GM18499 (cell line): Measurements from ENCODE around the gene RAP1GAP2.
"Not testable (repeated sequence)": the region's sequence is repeated elsewhere in the genome, so short reads cannot be mapped to it uniquely, and the experiment has no call there.

Experiments
- ATAC-seq: cut with Tn5 transposase; IDR thresholded peaks from one replicate; pipeline ENCODE4 v1.9.1; 2021; ENCODE audit warnings: moderate number of reproducible peaks; ENCODE audit not compliant: insufficient read depth, unreplicated experiment

RAP1GAP2 gene

DNA sequence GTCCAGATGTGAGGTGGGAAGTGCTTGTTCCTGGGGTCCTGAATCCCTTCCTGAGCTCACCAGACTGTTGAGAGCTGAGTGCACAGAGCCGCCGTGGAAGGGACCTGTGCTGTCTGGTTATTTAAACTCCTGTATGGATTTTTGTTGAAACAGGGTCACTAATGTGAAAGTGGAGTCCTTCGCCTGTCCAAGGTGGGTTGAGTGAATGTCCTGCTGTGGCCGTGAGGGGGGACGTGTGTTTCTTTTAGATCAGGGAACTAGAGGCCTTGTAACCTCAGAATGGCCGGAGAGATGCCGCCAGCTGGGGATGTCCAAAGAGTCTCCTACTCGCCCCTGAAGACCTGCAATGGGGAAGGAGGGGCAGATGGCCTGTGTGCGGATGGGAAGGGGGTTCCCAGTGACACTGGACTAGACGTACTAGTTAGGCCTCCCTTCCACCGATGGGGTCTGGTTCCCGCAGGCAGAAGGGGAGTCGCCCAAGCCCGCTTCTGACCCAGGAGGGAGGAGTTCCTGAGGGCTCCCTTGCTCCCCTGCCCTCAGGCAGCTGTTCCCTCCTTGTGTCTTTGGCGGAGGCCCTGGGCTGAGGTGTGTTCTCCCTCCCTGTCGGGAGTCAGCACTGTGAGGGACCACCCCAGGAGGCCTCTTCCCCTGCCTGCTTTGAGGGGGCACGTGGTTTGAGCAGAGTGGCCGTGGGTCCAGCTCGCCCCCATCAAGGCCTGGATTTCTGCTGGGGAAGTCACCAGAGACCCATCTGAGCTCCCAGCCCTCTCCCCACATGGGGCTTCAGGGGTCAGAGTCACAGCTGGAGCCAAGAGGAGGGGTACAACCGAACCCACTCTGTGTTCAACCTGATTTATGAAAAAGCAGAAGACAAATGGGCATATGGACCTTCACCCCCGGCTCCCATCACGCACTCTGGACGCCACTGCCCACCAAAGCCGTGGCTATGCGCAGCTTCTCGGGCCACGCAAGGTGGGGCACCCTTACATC is 236.3 kb downstream of the RAP1GAP2 start:
- no peak for ATAC-seq

GRCh38 chr17:3033248-3033640 is 237.0 kb downstream of the RAP1GAP2 start:
- ATAC-seq: no peak

GRCh38 chr17:3033741-3034577 is 237.7 kb downstream of the RAP1GAP2 start:
- ATAC-seq: no peak

DNA sequence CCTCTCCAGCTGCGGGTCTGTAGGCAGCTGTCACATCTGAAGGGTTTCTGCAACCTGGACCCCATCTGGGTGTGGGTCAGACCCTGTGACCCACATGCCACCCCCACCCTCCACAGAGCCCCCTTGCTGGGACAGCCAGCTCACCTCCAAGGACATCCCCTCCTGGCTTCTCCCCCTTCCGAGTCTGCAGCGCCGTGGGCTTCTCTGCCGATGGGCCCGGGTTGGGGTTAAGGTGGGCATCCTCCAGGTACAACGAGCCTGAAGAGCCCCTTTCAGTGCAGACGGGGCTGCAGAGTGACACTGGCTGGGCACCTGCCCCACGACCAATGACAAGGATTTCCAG is 238.3 kb downstream of the RAP1GAP2 start:
- ATAC-seq: no peak

DNA sequence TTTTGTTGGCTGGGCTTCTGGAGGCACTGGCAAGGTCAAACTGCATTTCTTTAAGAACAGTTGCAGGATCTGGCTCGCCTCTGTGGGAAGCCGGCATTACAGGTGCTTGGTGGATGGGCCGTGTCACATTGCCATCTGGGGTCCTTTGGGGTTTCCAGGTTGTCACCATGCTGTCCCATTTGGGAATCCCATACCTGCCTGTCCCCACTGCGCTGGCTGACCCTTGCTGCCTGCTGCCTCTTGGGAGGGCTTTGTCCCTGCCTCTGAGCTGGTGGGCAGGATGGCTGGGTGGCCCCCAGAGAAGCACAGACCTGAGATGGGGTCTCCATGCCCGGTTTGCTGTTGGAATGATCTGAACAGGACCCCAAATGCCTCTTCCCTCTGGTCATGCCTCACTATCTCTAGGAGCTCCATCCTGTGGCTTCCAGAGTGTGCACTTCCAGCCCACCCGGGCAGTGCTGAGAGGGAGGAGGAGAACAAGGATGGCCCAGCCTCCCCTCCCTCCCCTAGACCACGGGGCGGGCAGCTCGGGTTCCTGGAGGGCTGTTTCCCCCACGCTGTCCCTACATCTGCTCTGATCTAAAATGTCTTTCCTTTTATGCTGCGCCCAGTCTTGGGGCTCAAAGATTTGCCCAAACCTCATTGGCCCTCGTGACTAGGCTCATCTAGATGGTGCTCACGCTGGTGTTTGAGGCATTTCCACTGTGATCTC is 239.2 kb downstream of the RAP1GAP2 start:
- ATAC-seq: no peak

GRCh38 chr17:3035968-3036280 is 239.7 kb downstream of the RAP1GAP2 start:
- ATAC-seq: no peak

DNA sequence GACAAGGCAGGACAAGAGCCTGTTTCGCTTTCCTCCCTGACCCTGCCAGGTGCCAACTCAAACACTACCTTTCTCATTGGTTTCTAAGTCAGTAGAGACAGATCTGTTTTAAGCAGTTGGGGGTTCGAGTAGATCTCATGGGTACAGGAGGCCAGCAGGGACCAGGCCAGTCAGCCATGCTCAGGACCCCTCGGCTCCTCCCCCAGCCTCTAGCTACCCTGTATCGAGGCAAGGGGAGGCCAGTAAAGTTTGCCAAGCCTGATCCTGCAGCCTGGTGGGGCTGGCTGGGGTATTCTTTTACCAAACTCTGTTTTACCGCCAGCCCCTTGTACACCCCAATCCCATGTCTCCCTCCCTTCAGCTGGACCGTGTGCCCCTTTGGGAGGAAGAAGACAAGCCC is 240.6 kb downstream of the RAP1GAP2 start:
- no peak for ATAC-seq

DNA sequence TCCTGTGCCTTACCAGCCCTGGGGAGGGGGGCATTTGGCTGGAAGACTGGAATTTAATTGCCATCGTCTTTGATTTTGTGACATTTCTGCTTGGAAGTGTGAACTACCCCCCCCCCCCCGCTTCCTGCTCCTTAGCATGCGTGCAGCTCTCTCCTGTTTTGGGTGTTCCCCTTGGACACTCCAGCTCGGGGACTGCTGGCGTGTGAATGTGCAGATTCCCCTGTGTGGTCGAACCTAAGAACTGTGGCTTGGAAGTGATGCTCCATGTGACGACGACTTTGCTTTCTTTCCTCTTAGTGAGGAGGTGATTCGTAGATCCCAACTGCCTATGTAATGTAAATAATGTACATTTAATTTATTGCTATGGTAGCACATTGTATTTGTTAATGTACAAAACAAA is 241.0 kb downstream of the RAP1GAP2 start:
- ATAC-seq: no peak

DNA sequence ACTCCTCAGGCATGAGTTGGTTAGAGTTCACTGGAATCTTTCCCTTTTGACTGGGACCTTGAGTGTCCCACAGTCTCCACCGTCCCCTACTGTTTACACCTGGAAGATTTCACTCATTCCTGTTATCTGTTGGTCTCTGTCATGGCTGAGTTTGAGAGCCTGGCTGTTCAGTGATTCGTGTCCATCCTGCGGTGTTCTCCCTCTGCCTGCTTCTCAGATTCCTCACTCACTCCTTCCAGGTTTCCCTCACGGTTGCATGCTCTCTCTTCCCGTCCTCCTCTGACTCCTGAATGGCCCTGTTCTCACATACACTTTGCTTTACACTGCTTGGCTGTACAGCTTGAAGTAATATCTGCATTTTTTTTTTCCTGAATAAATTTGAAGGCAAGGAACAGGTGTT is 242.7 kb downstream of the RAP1GAP2 start:
- no peak for ATAC-seq

- no peak for ATAC-seq
Measured at GRCh38 chr17:3039736-3040135, 243.5 kb downstream of the RAP1GAP2 start.

DNA sequence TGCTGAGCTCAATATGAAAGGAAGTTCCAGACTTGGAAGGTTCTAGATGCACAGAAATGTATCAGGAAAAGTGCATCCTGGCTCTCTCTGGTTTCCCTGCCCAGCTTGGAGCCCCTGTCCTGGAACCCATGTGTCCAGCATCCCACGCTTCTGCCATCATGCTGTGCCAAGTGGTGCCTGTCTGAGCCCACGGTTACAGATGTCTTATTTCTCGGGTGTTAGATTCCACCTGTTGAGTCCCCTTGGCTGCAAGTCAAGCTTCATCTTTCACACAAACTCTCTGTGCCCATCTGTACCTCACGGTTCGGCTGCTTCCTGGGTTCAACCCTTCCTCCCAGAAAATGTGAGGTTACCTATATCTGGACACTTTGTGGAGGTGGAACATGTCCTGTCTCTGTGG is 244.6 kb downstream of the RAP1GAP2 start:
- ATAC-seq: no peak

- no peak for ATAC-seq
Measured at GRCh38 chr17:3043737-3044365, 247.6 kb downstream of the RAP1GAP2 start.

GRCh38 chr17:3046753-3047152 is 250.5 kb downstream of the RAP1GAP2 start:
- no peak for ATAC-seq

- ATAC-seq: peak; percentile 67
Measured at GRCh38 chr17:3048727-3049471, 252.7 kb downstream of the RAP1GAP2 start.

GRCh38 chr17:3049705-3050295 is 253.6 kb downstream of the RAP1GAP2 start:
- no peak for ATAC-seq

- not testable (repeated sequence) for ATAC-seq
Measured at GRCh38 chr17:3054868-3055267, 258.6 kb downstream of the RAP1GAP2 start.

DNA sequence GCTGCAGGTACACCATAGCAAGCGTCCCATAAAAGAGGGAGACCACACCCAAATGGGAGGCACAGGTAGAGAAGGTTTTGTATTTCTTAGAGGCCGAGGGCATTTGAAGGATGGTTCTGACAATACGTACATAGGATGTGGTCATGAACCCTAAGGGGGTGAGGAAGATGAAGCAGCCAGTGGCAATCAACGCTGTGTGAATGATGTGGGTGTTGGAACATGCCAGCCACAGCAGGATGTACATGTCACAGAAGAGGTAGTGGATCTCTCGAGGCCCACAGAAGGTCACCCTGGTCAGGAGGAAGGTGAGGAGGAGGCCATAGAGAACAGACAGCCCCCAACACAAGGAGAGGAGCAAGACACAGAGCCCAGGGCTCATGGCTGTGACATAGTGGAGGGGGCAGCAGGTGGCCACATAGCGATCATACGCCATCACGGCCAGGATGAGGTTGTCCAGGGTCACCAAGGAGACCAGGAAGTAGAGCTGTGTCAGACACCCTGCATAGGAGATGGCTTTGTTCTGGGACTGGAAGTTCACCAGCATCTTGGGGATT is 266.7 kb downstream of the RAP1GAP2 start:
- ATAC-seq: not testable (repeated sequence)

- not testable (repeated sequence) for ATAC-seq
Measured at GRCh38 chr17:3063507-3063906, 267.3 kb downstream of the RAP1GAP2 start, which contains the start of gene OR1D5. OR1D5 (minus strand) TSS chr17:3063607; CDS start chr17:3063607, 0 bp downstream.

GRCh38 chr17:3065192-3065591 is 269.0 kb downstream of the RAP1GAP2 start:
- ATAC-seq: not testable (repeated sequence)
